ENCODE data around the gene HLA-F. TPM values are rescaled to one million over a fixed set of nuclear protein-coding genes. Genes with fewer than 3 reads are reported as not detected.
A peak's percentile ranks its signal among the peaks of the same experiment; 100 is the strongest.

HLA-F gene
- total RNA-seq, 1 donor from 2014 or later: 12.5 TPM

DNA sequence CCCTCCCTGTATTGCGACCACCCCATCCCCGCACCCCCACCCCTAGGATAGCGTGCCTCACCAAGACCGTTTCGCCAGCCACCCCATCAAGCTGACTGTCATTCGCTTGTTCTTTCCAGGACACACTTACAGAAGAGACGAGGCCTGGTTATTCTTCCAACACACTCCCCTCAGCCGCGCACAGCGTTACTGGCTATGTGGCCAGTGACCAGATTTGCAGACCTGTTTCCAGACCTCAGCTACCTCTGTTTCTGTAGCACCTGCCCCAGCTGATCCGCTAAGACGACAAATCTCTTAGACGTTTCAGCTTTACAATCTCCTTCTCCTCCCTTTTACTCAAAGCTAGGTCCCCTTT is 26.1 kb downstream of the HLA-F start:
- no peak overlapping the region for H3K27ac Mint-ChIP-seq (ENCODE audit: unreplicated experiment)
- peaks cover 19% of the 10 kb centered on the region for H3K27me3 Mint-ChIP-seq (ENCODE audit: unreplicated experiment)
- no peak for TF ChIP-seq CTCF (IDR thresholded peaks at IDR 0.05)
- DNase-seq (ENCODE audit: extremely low spot score, unreplicated experiment): no peak
- peak overlapping the region; percentile 88 for H3K4me3 Mint-ChIP-seq (ENCODE audit: unreplicated experiment)
- no peaks in the 10 kb centered on the region for H3K9me3 Mint-ChIP-seq (ENCODE audit: unreplicated experiment)
- peaks cover 2% of the 10 kb centered on the region for H3K36me3 Mint-ChIP-seq (ENCODE audit: unreplicated experiment)
- peaks cover 24% of the 10 kb centered on the region for H3K4me1 Mint-ChIP-seq (ENCODE audit: unreplicated experiment)

- H3K4me1 Mint-ChIP-seq (ENCODE audit: unreplicated experiment): peaks cover 24% of the 10 kb centered on the region
- H3K27me3 Mint-ChIP-seq (ENCODE audit: unreplicated experiment): peaks cover 19% of the 10 kb centered on the region
- H3K36me3 Mint-ChIP-seq (ENCODE audit: unreplicated experiment): peaks cover 2% of the 10 kb centered on the region
- H3K27ac Mint-ChIP-seq (ENCODE audit: unreplicated experiment): no peak overlapping the region
- H3K9me3 Mint-ChIP-seq (ENCODE audit: unreplicated experiment): no peaks in the 10 kb centered on the region
- peak overlapping the region; percentile 88 for H3K4me3 Mint-ChIP-seq (ENCODE audit: unreplicated experiment)
- no peak for TF ChIP-seq CTCF (IDR thresholded peaks at IDR 0.05)
- no peak for DNase-seq (ENCODE audit: extremely low spot score, unreplicated experiment)
These were observed 26.4 kb downstream of the HLA-F start for GRCh38 chr6:29749668-29750067.

DNA sequence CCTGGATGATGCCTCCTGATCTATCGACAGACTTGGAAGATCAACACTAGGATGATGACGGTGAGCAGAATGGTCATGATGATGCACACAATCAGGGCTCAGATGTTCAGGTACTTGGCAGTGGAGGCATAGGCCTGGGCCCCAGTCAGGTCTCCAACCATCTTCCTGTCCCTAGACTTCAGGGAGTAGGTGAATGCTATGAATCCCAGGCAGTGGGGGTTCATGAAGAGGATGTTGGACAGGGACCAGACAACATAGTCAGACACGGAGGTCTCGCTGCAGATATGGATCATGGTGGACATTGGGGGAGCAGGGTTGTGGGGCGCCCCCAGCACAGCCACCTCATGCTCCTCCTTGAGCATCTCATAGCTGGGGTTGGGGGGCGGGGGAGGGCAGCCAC is 27.5 kb downstream of the HLA-F start:
- Mint-ChIP-seq H3K9me3 (ENCODE audit: unreplicated experiment) (no peaks in the 10 kb centered on the region), H3K27me3 (ENCODE audit: unreplicated experiment) (peaks cover 19% of the 10 kb centered on the region), H3K4me1 (ENCODE audit: unreplicated experiment) (peaks cover 24% of the 10 kb centered on the region), H3K36me3 (ENCODE audit: unreplicated experiment) (peaks cover 2% of the 10 kb centered on the region), H3K27ac (ENCODE audit: unreplicated experiment) (no peak overlapping the region), H3K4me3 (ENCODE audit: unreplicated experiment) (no peak overlapping the region)
- no peak for TF ChIP-seq CTCF (IDR thresholded peaks at IDR 0.05)
- DNase-seq (ENCODE audit: extremely low spot score, unreplicated experiment): no peak

- TF ChIP-seq CTCF (IDR thresholded peaks at IDR 0.05): no peak
- H3K9me3 Mint-ChIP-seq (ENCODE audit: unreplicated experiment): no peaks in the 10 kb centered on the region
- H3K36me3 Mint-ChIP-seq (ENCODE audit: unreplicated experiment): no peaks in the 10 kb centered on the region
- no peak overlapping the region for H3K27ac Mint-ChIP-seq (ENCODE audit: unreplicated experiment)
- H3K27me3 Mint-ChIP-seq (ENCODE audit: unreplicated experiment): peaks cover 20% of the 10 kb centered on the region
- no peak for DNase-seq (ENCODE audit: extremely low spot score, unreplicated experiment)
- peaks cover 24% of the 10 kb centered on the region for H3K4me1 Mint-ChIP-seq (ENCODE audit: unreplicated experiment)
- H3K4me3 Mint-ChIP-seq (ENCODE audit: unreplicated experiment): no peak overlapping the region
These were observed 28.2 kb downstream of the HLA-F start for GRCh38 chr6:29751480-29751879.

DNA sequence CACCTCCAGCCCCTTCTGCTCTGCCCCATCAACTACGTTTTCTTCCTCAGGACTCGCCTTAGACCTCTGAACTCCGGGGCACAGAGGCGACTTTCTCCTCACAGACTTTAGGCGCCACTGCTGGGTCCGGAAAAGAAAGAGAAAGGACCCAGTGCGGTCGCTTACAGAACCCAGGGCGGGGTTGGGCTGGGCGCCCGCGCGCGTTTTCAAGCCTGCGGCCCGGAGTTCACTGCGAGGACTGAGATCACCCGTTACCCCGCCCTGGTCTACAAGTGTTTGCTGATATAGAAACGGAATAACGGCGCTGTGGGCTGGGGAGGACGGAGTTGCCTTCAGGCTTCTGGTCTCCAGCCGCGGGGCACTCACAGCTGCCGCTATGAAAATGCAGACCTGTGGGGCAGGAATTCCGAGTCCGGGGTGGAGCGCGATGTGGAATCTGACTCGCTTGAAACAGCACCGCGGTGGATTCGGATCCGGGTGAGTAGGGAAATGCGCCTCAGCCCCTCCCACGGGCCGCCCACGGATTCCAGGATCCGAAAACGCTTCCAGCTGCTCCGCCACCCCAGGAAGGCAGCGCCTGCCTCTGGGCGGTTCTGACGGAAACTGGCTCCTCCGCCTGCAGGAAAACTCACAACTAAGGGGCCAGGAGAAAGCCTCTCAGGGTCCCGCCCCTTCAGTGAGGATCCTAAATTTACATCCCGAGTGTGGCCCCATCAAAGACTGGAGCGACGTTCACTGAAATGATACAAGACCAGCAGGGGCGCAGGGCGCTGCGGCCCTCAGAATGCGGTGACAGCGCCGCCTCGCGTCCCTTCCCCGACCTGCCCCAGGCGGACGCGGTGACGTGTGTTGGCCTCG is 29.4 kb downstream of the HLA-F start:
- H3K27ac Mint-ChIP-seq (ENCODE audit: unreplicated experiment): peak overlapping the region; percentile 81
- peaks cover 24% of the 10 kb centered on the region for H3K4me1 Mint-ChIP-seq (ENCODE audit: unreplicated experiment)
- peaks cover 20% of the 10 kb centered on the region for H3K27me3 Mint-ChIP-seq (ENCODE audit: unreplicated experiment)
- peak; percentile 91 for TF ChIP-seq CTCF (IDR thresholded peaks at IDR 0.05)
- H3K9me3 Mint-ChIP-seq (ENCODE audit: unreplicated experiment): no peaks in the 10 kb centered on the region
- peak overlapping the region; percentile 95 for H3K4me3 Mint-ChIP-seq (ENCODE audit: unreplicated experiment)
- peak; percentile 93 for DNase-seq (ENCODE audit: extremely low spot score, unreplicated experiment)
- H3K36me3 Mint-ChIP-seq (ENCODE audit: unreplicated experiment): no peaks in the 10 kb centered on the region
